ENCODE measurements around the gene FAM110D.

DNA sequence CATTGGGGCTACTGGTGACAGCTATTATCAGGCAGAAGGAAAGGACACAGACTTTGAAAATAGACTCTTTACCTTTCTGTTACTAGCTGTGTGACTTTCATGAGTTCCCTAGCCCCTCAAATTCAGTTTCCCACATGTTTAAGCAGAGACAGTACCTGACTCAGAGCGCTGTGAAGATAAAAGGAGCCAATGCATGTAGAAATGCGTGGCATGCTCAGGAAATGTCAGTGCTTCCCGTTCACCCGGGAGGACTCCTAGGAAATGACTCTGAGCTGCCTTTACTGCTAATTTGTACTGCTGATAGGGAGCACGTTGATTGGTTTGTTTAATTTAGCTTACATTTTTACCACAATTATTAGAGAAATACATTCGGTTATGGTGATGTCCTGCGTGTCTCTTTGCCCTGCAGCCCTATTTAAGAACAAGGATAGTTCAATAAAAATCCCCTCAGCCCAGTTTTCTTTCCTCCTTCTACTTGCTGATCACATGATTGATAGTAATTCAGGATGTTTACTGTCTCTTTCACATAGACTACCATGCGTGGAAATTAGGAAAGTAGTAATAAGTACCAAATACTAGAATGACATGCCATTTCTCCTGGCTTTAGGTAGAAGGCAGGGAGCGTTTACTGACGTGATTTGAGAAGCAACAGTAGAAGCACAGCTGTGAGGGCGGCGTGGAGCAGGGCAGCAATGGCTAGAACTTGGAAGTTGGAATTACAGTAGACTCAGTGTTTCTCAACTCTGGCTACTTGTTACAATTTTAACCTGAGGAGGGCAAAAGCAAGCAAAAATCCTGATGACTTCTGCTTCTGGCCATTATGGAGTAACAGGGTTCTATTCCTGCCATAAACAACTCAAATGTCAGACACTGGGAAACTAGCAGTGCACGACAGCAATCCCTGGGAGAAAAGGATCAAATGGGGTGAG, 31.4 kb upstream of the FAM110D start:
- TF ChIP-seq EZH2 (IDR thresholded peaks at IDR 0.05; ENCODE audit: borderline replicate concordance, low read length): no peak
- TF ChIP-seq, protein P1, sequence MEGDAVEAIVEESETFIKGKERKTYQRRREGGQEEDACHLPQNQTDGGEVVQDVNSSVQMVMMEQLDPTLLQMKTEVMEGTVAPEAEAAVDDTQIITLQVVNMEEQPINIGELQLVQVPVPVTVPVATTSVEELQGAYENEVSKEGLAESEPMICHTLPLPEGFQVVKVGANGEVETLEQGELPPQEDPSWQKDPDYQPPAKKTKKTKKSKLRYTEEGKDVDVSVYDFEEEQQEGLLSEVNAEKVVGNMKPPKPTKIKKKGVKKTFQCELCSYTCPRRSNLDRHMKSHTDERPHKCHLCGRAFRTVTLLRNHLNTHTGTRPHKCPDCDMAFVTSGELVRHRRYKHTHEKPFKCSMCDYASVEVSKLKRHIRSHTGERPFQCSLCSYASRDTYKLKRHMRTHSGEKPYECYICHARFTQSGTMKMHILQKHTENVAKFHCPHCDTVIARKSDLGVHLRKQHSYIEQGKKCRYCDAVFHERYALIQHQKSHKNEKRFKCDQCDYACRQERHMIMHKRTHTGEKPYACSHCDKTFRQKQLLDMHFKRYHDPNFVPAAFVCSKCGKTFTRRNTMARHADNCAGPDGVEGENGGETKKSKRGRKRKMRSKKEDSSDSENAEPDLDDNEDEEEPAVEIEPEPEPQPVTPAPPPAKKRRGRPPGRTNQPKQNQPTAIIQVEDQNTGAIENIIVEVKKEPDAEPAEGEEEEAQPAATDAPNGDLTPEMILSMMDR (IDR thresholded peaks at IDR 0.05; ENCODE audit: low read length): no peak
